Subcutaneous adipose tissue (tissue), 4 donors: ENCODE data around the gene PGM2L1. TPM values are rescaled to one million over a fixed set of nuclear protein-coding genes. Genes with fewer than 3 reads are reported as not detected.

Experiments used
- CTCF ChIP-seq: fragments of 450-650 bp; IDR thresholded peaks from one replicate; pipeline ENCODE4 v1.5.1; 2016; ENCODE audit warnings: low read depth, mild to moderate bottlenecking, control low read depth, antibody characterized with exemption, moderate library complexity
- total RNA-seq, 4 donors: library from RNA; depleted of rRNA; stranded (reverse); fragments of >200 nt; gene quantifications; one replicate each; pipeline ENCODE4 v1.1.0, GENCODE V29; 2016

The PGM2L1 gene
- total RNA-seq, 4 donors from 2014 or later = 2.1 to 8.7 (median 3.8) TPM

GRCh38 chr11:74333193-74333592 is 65.0 kb downstream of the PGM2L1 start:
- TF ChIP-seq CTCF = no peak

GRCh38 chr11:74332291-74332690 is 65.9 kb downstream of the PGM2L1 start:
- TF ChIP-seq CTCF = no peak

GRCh38 chr11:74330075-74330858 is 68.0 kb downstream of the PGM2L1 start:
- TF ChIP-seq CTCF = no peak

- TF ChIP-seq CTCF = no peak
These were observed 71.2 kb downstream of the PGM2L1 start for GRCh38 chr11:74327076-74327475.

GRCh38 chr11:74326665-74327064 is 71.6 kb downstream of the PGM2L1 start:
- no peak for TF ChIP-seq CTCF

- TF ChIP-seq CTCF = no peak
These were observed 72.3 kb downstream of the PGM2L1 start for GRCh38 chr11:74325649-74326645.

- no peak for TF ChIP-seq CTCF
These were observed 75.6 kb downstream of the PGM2L1 start for GRCh38 chr11:74322667-74323066.
